Measurements from ENCODE around the gene POLR3E.

The POLR3E gene

GRCh38 chr16:22306788-22307187, 9.6 kb downstream of the POLR3E start:
- no CpG with 5 or more reads among the region's 9 CpGs for WGBS (ENCODE audit: insufficient coverage, insufficient read length)
- Histone ChIP-seq H3K9me3 (ENCODE audit: control insufficient read depth, insufficient read depth, low read length) (no peaks in the 10 kb centered on the region), H3K36me3 (ENCODE audit: control insufficient read depth, insufficient read depth, low read length) (peaks cover 50% of the 10 kb centered on the region), H3K27ac (ENCODE audit: low read length) (no peak overlapping the region), H3K4me3 (ENCODE audit: low read length) (no peak overlapping the region), H3K27me3 (ENCODE audit: control insufficient read depth, insufficient read depth, low read length) (no peaks in the 10 kb centered on the region), H3K4me1 (ENCODE audit: control insufficient read depth, insufficient read depth, low read length) (no peaks in the 10 kb centered on the region)
- no peak for DNase-seq (ENCODE audit: low read depth, low spot score)

- Histone ChIP-seq H3K9me3 (ENCODE audit: control insufficient read depth, insufficient read depth, low read length) (no peaks in the 10 kb centered on the region), H3K27ac (ENCODE audit: low read length) (no peak overlapping the region), H3K27me3 (ENCODE audit: control insufficient read depth, insufficient read depth, low read length) (no peaks in the 10 kb centered on the region), H3K36me3 (ENCODE audit: control insufficient read depth, insufficient read depth, low read length) (peaks cover 49% of the 10 kb centered on the region), H3K4me3 (ENCODE audit: low read length) (no peak overlapping the region), H3K4me1 (ENCODE audit: control insufficient read depth, insufficient read depth, low read length) (no peaks in the 10 kb centered on the region)
- WGBS (ENCODE audit: insufficient coverage, insufficient read length), result no CpG with 5 or more reads among the region's 10 CpGs
- DNase-seq (ENCODE audit: low read depth, low spot score), result no peak
These were observed 10.6 kb downstream of the POLR3E start for GRCh38 chr16:22307838-22308237.

GRCh38 chr16:22308824-22309520, 11.8 kb downstream of the POLR3E start:
- Histone ChIP-seq H3K27me3 (ENCODE audit: control insufficient read depth, insufficient read depth, low read length) (no peaks in the 10 kb centered on the region), H3K36me3 (ENCODE audit: control insufficient read depth, insufficient read depth, low read length) (peaks cover 55% of the 10 kb centered on the region), H3K4me1 (ENCODE audit: control insufficient read depth, insufficient read depth, low read length) (no peaks in the 10 kb centered on the region), H3K27ac (ENCODE audit: low read length) (no peak overlapping the region), H3K9me3 (ENCODE audit: control insufficient read depth, insufficient read depth, low read length) (no peaks in the 10 kb centered on the region), H3K4me3 (ENCODE audit: low read length) (no peak overlapping the region)
- no peak for DNase-seq (ENCODE audit: low read depth, low spot score)
- no CpG with 5 or more reads among the region's 24 CpGs for WGBS (ENCODE audit: insufficient coverage, insufficient read length)

GRCh38 chr16:22311520-22311919, 14.3 kb downstream of the POLR3E start:
- Histone ChIP-seq H3K36me3 (ENCODE audit: control insufficient read depth, insufficient read depth, low read length) (peaks cover 50% of the 10 kb centered on the region), H3K9me3 (ENCODE audit: control insufficient read depth, insufficient read depth, low read length) (no peaks in the 10 kb centered on the region), H3K4me1 (ENCODE audit: control insufficient read depth, insufficient read depth, low read length) (no peaks in the 10 kb centered on the region), H3K27me3 (ENCODE audit: control insufficient read depth, insufficient read depth, low read length) (no peaks in the 10 kb centered on the region), H3K27ac (ENCODE audit: low read length) (no peak overlapping the region), H3K4me3 (ENCODE audit: low read length) (no peak overlapping the region)
- no CpG with 5 or more reads among the region's 4 CpGs for WGBS (ENCODE audit: insufficient coverage, insufficient read length)
- no peak for DNase-seq (ENCODE audit: low read depth, low spot score)

GRCh38 chr16:22312897-22313781, 15.9 kb downstream of the POLR3E start:
- DNase-seq (ENCODE audit: low read depth, low spot score), result no peak
- Histone ChIP-seq H3K4me1 (ENCODE audit: control insufficient read depth, insufficient read depth, low read length) (no peaks in the 10 kb centered on the region), H3K9me3 (ENCODE audit: control insufficient read depth, insufficient read depth, low read length) (no peaks in the 10 kb centered on the region), H3K27ac (ENCODE audit: low read length) (no peak overlapping the region), H3K36me3 (ENCODE audit: control insufficient read depth, insufficient read depth, low read length) (peaks cover 46% of the 10 kb centered on the region), H3K27me3 (ENCODE audit: control insufficient read depth, insufficient read depth, low read length) (no peaks in the 10 kb centered on the region), H3K4me3 (ENCODE audit: low read length) (no peak overlapping the region)
- WGBS (ENCODE audit: insufficient coverage, insufficient read length), result no CpG with 5 or more reads among the region's 23 CpGs

- WGBS (ENCODE audit: insufficient coverage, insufficient read length), result no CpG with 5 or more reads among the region's 10 CpGs
- no peaks in the 10 kb centered on the region for H3K27me3 ChIP-seq (ENCODE audit: control insufficient read depth, insufficient read depth, low read length)
- peaks cover 42% of the 10 kb centered on the region for H3K36me3 ChIP-seq (ENCODE audit: control insufficient read depth, insufficient read depth, low read length)
- H3K27ac ChIP-seq (ENCODE audit: low read length), result no peak overlapping the region
- H3K4me1 ChIP-seq (ENCODE audit: control insufficient read depth, insufficient read depth, low read length), result no peaks in the 10 kb centered on the region
- DNase-seq (ENCODE audit: low read depth, low spot score), result no peak
- no peak overlapping the region for H3K4me3 ChIP-seq (ENCODE audit: low read length)
- no peaks in the 10 kb centered on the region for H3K9me3 ChIP-seq (ENCODE audit: control insufficient read depth, insufficient read depth, low read length)
These were observed 16.8 kb downstream of the POLR3E start for GRCh38 chr16:22313876-22314470.

- no CpG with 5 or more reads among the region's 37 CpGs for WGBS (ENCODE audit: insufficient coverage, insufficient read length)
- H3K9me3 ChIP-seq (ENCODE audit: control insufficient read depth, insufficient read depth, low read length), result no peaks in the 10 kb centered on the region
- H3K36me3 ChIP-seq (ENCODE audit: control insufficient read depth, insufficient read depth, low read length), result peaks cover 33% of the 10 kb centered on the region
- no peaks in the 10 kb centered on the region for H3K27me3 ChIP-seq (ENCODE audit: control insufficient read depth, insufficient read depth, low read length)
- H3K27ac ChIP-seq (ENCODE audit: low read length), result no peak overlapping the region
- H3K4me3 ChIP-seq (ENCODE audit: low read length), result no peak overlapping the region
- DNase-seq (ENCODE audit: low read depth, low spot score), result no peak
- H3K4me1 ChIP-seq (ENCODE audit: control insufficient read depth, insufficient read depth, low read length), result no peaks in the 10 kb centered on the region
These were observed 17.7 kb downstream of the POLR3E start for GRCh38 chr16:22314661-22315626.

GRCh38 chr16:22315979-22316378, 18.8 kb downstream of the POLR3E start:
- no peak overlapping the region for H3K4me3 ChIP-seq (ENCODE audit: low read length)
- no CpG with 5 or more reads among the region's 1 CpG for WGBS (ENCODE audit: insufficient coverage, insufficient read length)
- no peaks in the 10 kb centered on the region for H3K9me3 ChIP-seq (ENCODE audit: control insufficient read depth, insufficient read depth, low read length)
- H3K4me1 ChIP-seq (ENCODE audit: control insufficient read depth, insufficient read depth, low read length), result no peaks in the 10 kb centered on the region
- DNase-seq (ENCODE audit: low read depth, low spot score), result no peak
- H3K27me3 ChIP-seq (ENCODE audit: control insufficient read depth, insufficient read depth, low read length), result no peaks in the 10 kb centered on the region
- peaks cover 31% of the 10 kb centered on the region for H3K36me3 ChIP-seq (ENCODE audit: control insufficient read depth, insufficient read depth, low read length)
- no peak overlapping the region for H3K27ac ChIP-seq (ENCODE audit: low read length)

GRCh38 chr16:22316411-22316811, 19.2 kb downstream of the POLR3E start:
- no peak for DNase-seq (ENCODE audit: low read depth, low spot score)
- no peaks in the 10 kb centered on the region for H3K27me3 ChIP-seq (ENCODE audit: control insufficient read depth, insufficient read depth, low read length)
- H3K4me1 ChIP-seq (ENCODE audit: control insufficient read depth, insufficient read depth, low read length), result no peaks in the 10 kb centered on the region
- H3K9me3 ChIP-seq (ENCODE audit: control insufficient read depth, insufficient read depth, low read length), result no peaks in the 10 kb centered on the region
- H3K27ac ChIP-seq (ENCODE audit: low read length), result no peak overlapping the region
- H3K4me3 ChIP-seq (ENCODE audit: low read length), result no peak overlapping the region
- H3K36me3 ChIP-seq (ENCODE audit: control insufficient read depth, insufficient read depth, low read length), result peaks cover 31% of the 10 kb centered on the region
- WGBS (ENCODE audit: insufficient coverage, insufficient read length), result no CpG with 5 or more reads among the region's 9 CpGs
